Activated T-cell treated with anti-CD3 and anti-CD28 coated beads for 24 hours (primary cell): ENCODE data around the gene GALNT10.

Source experiments
- DNase-seq: peaks from one replicate; pipeline ENCODE4 v3.0.0-alpha.2; 2020; ENCODE audit warnings: low read depth

The GALNT10 gene

DNA sequence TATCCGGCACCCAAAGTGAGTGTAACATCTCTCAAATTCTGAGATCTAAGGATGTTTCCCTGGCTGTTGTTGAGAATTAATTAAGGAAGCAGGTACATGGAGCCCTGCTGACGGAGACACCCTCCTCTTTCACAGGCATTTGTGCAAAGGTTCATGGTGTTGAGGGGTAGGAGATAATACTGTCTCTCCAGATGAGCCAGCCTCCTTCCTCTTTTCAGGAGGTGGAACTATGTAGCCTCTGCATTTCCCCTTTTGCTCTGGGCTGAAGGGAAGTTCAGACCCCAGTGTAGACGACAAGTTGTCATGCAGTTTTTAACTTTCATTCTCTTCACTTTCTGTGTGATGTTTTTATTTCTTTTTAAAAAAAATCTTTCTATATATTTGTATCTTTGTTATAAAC lies 107.5 kb downstream of the GALNT10 start:
- DNase-seq, result no peak

DNA sequence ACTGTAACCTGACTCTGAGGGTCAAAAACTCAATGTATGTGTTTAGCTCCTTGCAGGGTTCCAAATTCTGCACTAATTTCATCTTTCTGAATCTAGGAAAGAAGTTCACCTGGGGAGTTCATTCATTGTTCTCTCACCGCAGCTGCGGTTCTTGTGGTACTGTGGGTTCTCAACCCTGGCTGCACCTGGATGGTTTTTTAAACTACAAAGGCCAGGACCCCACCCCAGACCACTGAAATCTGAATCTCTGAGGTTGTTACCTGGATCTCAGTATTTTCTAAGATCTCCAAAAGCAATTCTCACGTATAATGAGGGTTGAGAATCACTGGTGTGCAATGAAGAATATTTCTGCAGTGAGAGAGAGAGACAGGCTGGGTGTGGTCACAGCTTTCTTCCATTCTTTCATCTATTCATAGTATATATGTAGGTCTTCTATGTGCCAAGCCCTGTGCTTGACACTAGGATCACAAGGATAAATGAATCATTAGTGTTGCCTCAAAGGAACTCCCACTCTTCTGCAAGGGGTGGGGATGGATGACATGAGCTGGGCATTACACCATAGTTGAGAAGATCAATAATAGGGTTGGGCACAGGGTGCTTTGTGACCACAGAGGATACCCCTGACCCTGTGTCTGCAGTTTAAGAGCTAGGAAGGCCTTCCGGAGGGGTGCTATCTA lies 109.8 kb downstream of the GALNT10 start:
- DNase-seq, result no peak

DNA sequence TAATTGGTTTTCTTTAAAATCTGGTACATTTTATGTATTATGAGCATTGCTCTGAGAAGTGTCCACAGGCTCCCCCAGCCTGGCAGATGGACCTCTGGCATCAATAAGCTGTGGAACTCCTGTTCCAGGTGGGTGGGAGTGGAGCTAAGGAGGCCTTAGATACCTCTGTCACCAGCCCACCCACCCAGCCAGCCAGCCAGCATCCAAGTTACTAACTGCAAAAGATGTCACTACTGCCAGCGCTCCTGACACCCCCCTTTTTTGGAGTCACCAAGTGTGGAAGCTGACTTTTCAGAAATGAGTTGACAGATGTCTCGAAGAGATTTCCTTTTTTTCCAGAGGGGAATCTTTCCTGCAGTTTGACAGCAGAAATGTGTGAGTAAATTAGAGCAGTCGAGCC lies 111.2 kb downstream of the GALNT10 start:
- DNase-seq, result no peak

DNA sequence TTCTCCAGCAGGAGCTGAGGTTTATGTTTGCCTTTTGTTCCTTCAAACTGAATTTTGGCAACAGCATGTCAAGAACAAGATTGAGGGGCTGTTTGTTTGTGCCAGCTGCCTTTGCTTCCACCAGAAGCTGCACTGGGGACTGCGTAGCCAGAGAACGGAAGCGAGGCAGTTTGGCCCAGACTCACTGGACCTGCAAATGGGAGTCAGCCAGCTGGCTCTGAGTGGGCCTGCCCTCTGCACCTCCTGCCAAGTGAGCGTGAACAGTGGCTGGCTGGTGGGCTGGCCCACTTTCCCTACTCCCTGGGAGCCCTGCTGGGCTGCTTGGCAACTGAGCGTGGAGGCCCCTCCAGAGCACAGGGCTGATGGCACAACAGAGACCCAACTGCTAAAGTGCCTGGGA lies 111.6 kb downstream of the GALNT10 start:
- no peak for DNase-seq

DNA sequence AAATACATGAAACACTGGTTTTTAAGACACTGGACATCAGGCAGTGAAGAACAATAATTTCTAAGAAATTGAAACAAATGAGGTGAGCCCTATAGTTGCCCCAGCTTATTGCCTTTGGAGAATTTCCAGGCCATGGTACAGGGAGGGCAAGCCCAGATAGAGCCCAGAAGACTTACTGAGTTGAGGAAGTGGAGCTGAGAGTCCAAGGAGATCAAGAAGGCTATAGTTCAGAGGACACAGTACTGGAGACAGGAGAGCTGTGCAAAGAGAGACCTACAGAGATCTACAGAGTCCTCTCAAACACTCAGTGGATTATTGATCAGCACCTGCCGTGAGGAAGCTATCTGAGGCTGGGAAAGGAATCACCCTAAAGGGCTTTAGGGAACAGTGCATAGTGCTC lies 112.6 kb downstream of the GALNT10 start:
- no peak for DNase-seq

DNA sequence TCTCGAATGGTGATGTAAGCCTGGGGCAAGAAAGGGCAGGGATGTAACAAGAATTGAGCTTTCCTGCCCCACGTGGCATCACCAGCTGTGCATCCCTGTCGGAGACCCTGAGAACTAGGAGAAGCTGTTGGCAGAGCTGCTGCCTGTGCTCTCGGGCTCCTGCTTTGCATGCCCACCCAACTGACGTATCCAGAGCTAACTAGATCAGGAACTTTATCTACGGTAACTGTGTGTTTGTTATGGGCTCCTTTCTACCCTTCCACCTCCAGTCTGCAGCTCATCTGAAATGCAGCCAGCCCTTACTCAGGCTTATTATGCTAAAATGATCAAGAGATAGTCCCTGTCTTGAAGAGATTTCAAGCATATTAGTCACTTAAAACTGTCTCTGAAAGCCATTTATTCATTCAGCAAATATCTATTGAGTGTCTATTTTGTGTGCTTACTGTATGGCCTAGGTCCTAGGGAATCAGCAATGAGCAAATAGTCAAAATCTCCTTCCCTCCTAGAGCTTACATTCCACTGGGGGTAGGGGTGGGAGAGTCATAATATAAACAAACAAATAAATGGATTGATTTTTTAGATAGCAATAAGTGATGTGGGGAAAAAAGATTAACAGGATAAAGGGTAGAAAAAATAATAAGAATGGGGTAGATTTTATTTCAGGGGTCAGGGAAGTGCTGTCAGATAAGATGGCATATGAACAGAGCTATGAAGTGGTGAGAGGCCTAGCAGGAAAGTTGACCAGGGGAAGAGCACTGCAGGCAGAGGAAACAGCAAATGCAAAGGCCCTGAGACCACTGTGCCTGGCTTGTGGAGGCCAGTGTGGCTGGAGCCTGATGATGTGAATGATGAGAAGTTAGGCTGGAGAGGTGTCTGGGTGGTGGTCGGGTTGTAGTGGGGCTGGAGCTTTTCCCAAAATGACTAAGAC lies 118.2 kb downstream of the GALNT10 start:
- DNase-seq, result no peak

DNA sequence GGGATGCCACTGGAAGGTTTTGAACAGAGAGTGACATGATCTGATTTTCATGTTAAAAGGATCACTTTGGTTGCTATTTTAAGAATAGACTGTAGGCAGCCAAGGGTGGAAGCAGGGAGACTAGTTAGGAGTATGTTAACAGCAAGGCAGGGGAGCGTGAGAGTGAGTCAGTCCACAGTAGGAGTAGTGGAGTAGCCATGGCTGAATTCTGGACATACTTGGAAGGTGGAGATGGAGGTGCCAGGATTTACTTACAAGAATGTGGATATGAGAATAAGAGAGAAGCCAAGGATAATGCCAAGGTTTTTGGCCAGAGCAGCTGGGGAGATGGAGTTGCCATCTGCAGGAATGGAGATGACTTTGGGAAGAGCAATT lies 118.8 kb downstream of the GALNT10 start:
- DNase-seq, result no peak

DNA sequence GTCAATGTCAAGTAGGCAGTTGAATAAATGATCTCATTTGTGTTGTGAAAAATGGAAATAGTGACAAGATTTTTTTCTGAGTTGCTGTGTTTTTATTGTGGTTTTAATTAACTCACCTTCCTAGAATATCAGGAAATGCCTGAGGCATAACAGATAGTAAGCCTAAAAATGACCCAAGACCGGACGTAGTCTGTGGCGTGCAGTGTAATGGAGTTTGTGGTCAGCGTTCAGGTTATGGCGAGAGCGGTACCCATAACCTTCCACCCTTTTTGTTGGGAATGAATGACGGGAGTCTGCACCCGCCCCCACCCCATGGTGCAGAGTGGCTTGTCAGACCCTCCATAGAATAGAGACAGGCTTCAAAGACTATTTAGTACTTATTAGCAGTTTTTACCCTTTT lies 119.3 kb downstream of the GALNT10 start:
- no peak for DNase-seq

DNA sequence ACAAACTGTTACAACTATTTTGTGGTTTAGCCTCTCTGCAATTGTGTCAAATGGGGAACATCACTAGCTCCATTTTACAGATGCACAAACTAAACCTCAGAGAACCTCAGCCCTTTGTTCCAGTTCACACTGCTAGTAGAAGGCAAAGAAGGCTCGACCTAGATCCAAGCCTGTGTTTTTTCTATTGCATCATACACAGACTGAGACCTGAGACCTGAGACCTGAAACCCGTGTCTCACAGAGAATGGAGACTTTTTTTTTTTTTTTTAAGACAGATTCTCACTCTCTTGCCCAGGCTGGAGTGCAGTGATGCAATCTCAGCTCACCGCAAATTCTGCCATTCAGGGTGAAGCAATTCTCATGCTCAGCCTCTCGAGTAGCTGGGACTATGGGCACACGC lies 120.8 kb downstream of the GALNT10 start:
- DNase-seq, result no peak

DNA sequence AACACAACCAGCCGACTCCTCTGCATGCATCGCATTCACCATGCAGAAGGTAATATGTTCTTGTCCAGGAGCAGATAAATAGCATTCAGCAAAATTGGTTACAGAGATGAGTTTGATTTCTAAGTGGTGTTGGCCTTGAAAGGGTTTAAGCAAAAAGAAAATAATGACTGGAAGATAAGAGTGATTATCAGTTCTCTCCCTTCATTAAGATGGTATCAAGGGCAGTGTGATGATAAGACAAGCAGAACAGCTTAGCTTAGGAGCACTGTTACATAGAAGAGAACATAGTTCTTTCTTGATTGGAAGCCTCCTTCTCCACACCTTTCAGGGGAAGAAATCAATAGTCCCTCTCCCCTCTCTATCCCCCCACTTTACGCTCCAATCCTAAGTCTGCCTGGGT lies 121.5 kb downstream of the GALNT10 start:
- no peak for DNase-seq

DNA sequence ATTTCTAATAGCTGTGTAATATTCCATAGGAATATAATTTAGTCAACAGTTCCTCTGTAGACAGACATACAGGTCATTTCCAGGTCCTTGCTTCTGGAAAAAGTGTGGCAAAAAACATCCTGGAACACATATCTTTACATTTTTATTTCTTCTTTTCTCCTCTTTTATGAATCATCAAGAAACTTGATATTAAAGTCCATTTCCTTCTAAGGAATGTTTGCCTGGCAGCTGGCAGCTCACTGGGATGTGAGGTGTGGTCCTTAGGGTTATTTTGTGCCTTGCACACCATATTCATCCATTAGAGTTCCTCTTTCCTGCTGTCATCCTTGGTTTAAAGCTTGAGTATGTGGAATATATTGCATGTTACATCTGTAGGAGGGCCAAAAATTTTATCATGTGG lies 122.0 kb downstream of the GALNT10 start:
- no peak for DNase-seq

DNA sequence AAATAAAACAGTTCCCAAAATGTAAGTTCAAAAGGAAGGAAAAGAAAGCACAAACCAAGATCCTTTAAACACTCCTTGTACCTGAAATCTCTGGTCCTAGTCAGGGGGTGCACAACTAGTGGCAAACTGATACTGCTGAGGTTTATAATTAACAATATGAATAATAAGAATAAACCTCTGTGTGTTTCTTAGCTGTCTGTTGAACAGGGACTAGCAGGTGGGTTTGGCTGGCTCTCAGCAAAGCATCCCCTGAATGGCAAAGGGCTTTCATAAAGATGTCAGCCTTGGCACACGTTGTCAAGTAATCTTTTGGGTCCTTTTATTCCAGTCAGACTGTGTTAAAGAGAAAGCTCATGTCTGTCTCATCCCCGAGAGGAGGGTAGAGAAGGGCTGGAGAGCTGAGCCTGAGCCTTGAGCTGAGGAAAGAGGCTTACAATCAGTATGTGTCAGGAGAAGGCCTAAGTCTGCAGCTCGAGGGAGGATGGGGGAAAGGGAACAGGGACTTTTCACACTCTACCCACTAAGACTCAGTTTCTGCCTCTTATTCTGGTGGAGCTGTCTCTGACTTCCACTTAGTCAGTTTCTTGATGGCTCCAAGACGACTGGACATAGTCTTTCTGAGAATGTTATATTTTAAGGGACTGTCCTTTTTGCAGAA lies 123.0 kb downstream of the GALNT10 start:
- no peak for DNase-seq

DNA sequence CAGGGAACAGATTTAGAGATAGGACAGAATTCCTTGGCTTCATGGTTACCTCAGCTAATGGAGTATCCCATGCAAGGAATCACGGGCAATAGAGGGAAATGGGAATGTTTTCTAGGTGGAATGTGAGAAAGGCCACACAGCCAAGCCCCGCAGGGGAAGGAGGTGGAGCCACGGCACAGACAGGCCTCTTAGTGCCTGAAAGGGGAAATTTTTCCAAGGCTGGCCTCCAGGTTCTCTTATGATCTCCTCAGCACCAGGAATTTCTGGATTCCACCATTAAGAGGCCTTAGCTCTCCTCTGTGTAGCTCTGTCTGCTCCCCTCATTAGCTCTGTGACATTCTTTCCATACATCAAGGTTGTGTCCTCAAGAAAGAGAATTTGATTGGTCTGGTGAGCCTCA lies 124.7 kb downstream of the GALNT10 start:
- no peak for DNase-seq

DNA sequence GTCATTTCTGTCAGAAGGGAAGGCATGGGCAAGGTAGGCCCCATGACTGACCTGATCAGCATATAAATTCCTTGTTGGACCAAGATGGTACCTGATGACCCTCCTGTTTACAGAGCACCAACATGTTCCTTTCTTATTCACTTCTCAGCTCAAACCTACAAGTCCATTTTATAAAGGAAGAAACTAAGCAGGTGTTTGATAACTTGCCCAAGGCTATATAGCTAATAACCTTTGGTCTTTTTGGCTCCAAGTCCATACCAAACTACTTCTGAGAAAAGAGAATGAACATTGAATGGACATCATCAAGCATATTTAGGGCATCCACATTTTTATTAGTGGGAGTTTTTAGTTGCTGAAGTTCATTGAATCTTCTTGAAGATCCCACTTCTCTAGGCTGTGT lies 125.2 kb downstream of the GALNT10 start:
- DNase-seq, result no peak

DNA sequence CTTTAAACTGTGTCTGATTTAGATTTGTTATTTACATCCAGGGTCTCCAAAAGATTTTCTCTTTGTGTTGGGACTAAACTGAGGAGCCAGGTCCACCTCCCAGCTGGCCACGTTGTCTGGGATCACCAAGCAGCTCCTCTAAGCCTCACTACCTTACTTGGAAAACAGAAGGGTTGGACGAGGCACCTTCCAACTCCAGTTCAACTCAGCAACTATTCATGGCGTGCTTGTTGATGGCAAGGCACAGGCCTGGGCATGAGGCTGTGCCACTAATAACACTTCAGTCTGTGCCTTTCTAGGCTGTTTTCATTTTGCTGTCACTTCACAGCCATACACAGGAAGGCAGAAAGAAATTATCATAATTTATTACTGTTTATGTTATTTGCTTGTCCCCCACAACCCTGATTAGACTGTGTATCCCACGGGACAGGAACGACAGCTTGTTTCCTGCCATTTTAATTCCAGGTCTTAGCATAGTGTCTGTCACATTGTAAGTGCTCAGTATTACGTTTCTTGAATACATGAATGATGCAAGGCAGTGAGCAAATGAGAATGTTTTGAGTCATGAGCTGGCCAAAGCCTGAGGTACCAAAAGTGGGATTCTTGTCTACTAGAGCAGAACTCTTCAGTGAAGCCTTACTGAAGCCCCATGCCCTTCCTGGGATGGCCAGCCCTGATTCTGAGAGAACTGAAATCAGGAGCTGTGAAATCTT lies 125.8 kb downstream of the GALNT10 start:
- DNase-seq, result no peak

DNA sequence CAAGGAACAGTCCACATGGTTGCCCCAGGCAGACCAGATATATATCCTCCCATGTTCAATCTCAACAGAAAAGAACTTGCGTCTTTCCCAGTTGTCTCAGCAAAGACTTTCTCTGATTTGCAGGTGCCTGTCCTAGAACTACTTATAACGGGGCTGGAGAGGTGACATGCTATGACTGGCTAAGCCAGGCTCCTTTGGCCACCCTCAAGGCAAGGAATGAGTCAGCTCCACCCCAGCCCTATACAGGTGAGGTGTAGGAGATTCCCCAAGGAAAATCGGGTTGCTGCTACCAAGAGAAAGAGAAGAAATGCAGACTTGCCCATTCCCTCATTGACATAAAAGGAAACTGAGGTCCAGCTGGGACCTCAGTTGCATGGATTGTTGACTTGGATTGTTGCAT lies 127.4 kb downstream of the GALNT10 start:
- DNase-seq, result no peak

DNA sequence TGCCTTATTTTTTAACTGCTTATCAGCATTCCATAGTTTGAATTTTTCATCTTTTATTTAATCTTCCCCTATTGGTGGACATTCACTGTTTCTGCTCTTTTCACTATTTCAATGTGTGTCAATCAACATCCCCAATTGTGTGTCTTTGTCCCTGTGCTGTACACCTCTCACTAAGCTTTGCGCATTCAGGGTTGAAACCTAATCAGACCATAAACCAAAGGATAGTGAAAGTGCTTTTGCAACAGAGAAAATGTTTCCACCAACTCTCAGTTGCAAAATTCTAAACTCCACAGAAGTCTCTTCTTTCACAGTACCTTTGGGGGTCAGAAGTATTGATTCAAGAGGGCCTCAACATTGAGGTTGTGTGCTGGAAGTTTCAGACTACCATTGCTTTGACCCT lies 128.2 kb downstream of the GALNT10 start:
- no peak for DNase-seq

DNA sequence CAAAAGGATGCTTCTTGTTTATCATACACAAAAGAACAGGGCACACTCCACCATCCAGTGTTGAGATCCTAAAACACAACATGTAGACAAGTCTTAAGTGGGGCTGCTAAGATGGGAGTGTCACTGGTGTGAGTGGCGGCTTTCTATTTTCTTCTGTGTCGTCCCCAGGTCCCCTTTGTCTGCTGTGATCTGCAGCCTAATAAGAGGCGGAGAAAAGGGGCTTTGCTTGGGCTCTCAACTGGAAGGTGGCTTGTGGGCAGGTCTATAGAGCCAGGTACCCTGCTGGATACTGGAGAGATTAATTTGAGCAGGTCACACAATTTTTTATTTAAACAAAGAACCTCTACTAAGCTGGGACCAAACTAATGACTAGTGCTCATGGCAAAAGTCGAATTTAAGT lies 129.2 kb downstream of the GALNT10 start:
- DNase-seq, result no peak

DNA sequence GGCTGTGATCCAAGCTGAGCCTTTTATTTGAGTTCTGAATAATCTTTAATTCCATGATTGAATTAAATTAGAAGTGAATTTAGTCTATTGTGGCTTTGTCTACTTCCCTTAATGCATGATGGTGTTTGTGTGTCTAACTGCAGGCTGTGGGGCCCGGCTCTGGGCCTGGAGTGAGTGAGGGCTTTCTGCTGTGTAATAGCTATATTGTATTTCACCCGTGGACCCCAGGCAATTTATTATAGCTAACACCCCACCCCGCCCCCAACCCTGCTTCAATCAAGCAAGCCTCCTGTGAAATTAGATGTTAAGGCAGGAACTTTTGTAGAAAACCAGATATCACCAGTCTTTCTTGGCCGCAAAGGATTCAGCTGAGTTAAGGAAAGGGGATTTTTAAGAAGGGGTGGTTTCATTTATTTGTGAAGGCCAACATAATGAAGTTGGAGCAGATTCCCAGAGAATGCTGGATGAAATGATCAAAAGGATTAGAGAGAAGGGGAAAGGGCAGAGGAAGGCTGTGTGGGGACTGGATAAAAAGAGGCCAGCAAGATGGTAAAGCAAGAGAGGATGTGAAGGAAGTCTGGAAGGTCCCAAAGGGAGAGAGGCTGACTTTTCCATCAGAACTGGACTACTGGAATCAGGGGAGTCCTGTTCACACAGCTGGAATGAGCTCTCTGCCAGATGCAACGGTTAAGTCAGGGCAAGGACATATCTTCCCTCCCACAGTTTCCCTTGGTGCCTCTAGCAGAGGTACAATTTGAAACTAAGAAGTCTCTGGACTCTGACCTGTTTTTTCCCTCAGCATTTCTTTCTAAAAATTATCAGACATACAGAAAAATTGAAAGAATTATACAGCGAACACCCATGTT lies 129.9 kb downstream of the GALNT10 start:
- DNase-seq, result no peak

DNA sequence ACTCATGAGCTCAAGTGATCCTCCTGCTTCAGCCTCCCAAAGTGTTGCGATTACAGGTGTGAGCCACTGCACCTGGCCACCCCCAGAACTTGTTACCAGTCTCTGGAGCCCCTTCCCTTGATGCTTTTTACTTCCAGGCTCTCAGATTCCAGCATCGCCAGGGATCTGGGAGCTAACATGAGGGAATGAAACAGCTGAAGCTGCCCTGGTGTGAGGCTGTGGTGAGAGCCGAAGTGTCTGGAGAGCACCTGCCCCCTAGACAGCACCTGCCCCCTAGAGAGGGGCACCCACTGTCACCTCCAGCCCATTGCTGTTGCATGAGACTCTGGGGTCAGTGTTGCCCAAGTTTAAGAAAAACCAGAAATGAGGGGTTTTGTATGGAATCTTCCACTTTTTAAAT lies 131.0 kb downstream of the GALNT10 start:
- no peak for DNase-seq

DNA sequence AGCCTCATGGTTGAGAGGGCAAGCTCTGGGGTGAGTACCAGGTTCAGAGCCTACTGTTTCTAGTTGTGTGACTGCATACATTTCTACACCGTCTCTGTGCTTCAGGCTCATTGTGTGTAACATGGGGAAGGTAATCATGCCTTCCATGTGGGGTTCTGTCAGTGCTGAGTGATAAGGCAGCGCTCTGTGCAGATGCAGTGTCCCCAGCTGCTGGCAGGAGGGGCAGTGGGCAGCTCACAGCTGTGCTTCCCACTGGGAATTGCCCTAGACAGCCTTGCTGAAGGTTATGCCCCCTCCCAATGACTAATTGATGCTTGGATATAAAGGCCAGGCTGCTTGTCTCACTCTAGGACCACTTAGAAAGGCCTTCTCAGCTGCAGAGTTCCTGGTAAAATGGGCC lies 133.5 kb downstream of the GALNT10 start:
- no peak for DNase-seq

DNA sequence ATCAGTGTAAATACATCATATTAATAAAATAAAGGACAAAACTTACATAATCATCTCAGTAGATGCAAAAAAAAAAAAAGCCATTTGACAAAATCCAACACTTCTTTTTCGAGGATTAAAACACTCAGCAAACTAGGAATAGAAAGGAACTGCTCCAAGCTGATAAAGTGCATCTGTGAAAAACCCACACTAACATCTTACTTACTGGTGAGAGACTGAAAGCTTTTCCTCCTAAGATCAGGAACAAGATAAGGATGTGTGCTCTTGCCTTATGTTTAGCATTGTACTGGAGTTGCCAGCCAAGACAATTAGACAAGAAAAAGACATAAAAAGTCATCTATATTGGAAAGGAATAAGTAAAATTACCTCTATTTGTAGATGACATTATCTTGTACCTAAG lies 135.0 kb downstream of the GALNT10 start:
- no peak for DNase-seq
